HUES64 (cell line): ENCODE data around the gene AP1S1.
A peak's percentile ranks its signal among the peaks of the same experiment; 100 is the strongest.
"Not testable (repeated sequence)": the region's sequence is repeated elsewhere in the genome, so short reads cannot be mapped to it uniquely, and the experiment has no call there.

Experiments
- H3K27ac ChIP-seq: 2 replicates; pipeline ENCODE4 v1.7.0; 2013; ENCODE audit warnings: low read depth, low read length, inconsistent platforms
- H3K27me3 ChIP-seq: 2 replicates; pipeline ENCODE4 v1.6.1; 2013; ENCODE audit warnings: mild to moderate bottlenecking, low read length; ENCODE audit not compliant: insufficient read depth
- H3K36me3 ChIP-seq: 2 replicates; pipeline ENCODE4 v1.6.1; 2013; ENCODE audit warnings: mild to moderate bottlenecking, low read length; ENCODE audit not compliant: insufficient read depth
- H3K4me1 ChIP-seq: 2 replicates; pipeline ENCODE4 v1.6.1; 2013; ENCODE audit warnings: mild to moderate bottlenecking, low read length, moderate library complexity; ENCODE audit not compliant: insufficient read depth
- H3K4me3 ChIP-seq: 2 replicates; pipeline ENCODE4 v1.5.1; 2013; ENCODE audit warnings: mild to moderate bottlenecking, low read length, moderate library complexity
- H3K9ac ChIP-seq: 2 replicates; pipeline ENCODE4 v1.6.1; 2013; ENCODE audit warnings: mild to moderate bottlenecking, low read depth, low read length
- H3K9me3 ChIP-seq: 2 replicates; pipeline ENCODE4 v1.6.1; 2013; ENCODE audit warnings: low read depth, low read length; ENCODE audit not compliant: insufficient read depth
- WGBS: fragments of 150-250, 120-280 bp; methylation state at CpG from one replicate; pipeline ENCODE4 v1.1.7; 2013; ENCODE audit warnings: missing lambda C conversion rate; 5-methylcytosine and 5-hydroxymethylcytosine counted together

The AP1S1 gene

GRCh38 chr7:101186844-101187428 lies 32.7 kb downstream of the AP1S1 start:
- no peak overlapping the region for H3K9ac ChIP-seq
- 92% methylated on average over 4 of the region's 4 CpGs for WGBS
- no peak overlapping the region for H3K27ac ChIP-seq
- 0 out of 2 replicates have a peak, but pooled peaks cover 4% of the 10 kb centered on the region for H3K4me1 ChIP-seq
- H3K4me3 ChIP-seq: no peak overlapping the region
- no peaks in the 10 kb centered on the region for H3K9me3 ChIP-seq
- no peaks in the 10 kb centered on the region for H3K36me3 ChIP-seq
- H3K27me3 ChIP-seq: no peaks in the 10 kb centered on the region

DNA sequence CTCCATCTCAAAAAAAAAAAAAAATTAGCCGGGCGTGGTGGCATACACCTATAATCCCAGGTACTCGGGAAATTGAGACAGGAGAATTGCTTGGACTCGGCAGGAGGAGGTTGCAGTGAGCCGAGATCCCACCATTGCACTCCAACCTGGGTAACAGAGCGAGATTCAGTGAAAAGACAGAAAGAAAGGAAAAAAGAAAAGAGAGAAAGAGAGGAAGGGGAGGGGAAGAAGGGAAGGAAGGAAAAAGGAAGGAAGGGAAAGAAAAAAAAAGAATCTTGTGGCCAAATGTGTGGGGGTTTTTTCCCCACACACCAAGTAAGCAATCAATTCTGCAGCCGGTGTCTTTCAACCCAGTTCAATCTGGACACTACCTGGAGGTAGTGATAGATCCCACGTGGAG lies 34.8 kb downstream of the AP1S1 start:
- Histone ChIP-seq H3K27me3 (no peaks in the 10 kb centered on the region), H3K4me3 (no peak overlapping the region), H3K27ac (no peak overlapping the region), H3K36me3 (no peaks in the 10 kb centered on the region), H3K9me3 (no peaks in the 10 kb centered on the region), H3K9ac (no peak overlapping the region), H3K4me1 (no peaks in the 10 kb centered on the region)
- WGBS: 88% methylated on average over 8 of the region's 8 CpGs

- 93% methylated on average over 17 of the region's 17 CpGs for WGBS
- H3K27ac ChIP-seq: no peak overlapping the region
- H3K9ac ChIP-seq: no peak overlapping the region
- no peaks in the 10 kb centered on the region for H3K36me3 ChIP-seq
- no peak overlapping the region for H3K4me3 ChIP-seq
- no peaks in the 10 kb centered on the region; the same call in 1 of the 2 replicates for H3K27me3 ChIP-seq
- H3K4me1 ChIP-seq: peaks cover 6% of the 10 kb centered on the region
- no peaks in the 10 kb centered on the region for H3K9me3 ChIP-seq
These were observed 41.6 kb downstream of the AP1S1 start for GRCh38 chr7:101195884-101196283.

DNA sequence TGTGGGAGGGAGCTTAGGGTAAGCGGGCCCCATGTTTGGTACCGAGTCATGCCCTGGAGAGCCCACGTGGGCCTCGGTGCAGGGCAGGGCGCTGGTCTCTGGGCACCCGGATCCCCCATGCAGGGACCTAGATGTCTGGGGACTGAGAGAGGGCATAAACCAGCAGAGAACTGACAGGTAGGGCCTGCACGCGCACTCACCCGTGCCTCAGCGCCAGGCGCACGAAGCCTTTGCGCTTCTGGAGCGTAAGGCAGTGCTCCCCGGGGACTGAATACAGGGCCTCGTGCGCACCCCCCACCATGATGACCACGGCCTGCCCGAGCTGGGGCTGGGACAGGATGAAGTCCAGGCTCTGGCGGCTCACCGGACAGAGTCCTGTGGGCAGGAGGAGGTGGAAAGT lies 43.7 kb downstream of the AP1S1 start:
- Histone ChIP-seq H3K4me1 (peaks cover 10% of the 10 kb centered on the region), H3K9ac (no peak overlapping the region), H3K9me3 (no peaks in the 10 kb centered on the region), H3K27ac (no peak overlapping the region), H3K36me3 (no peaks in the 10 kb centered on the region), H3K27me3 (peaks cover 16% of the 10 kb centered on the region), H3K4me3 (no peak overlapping the region)
- WGBS: 94% methylated on average over 21 of the region's 21 CpGs

DNA sequence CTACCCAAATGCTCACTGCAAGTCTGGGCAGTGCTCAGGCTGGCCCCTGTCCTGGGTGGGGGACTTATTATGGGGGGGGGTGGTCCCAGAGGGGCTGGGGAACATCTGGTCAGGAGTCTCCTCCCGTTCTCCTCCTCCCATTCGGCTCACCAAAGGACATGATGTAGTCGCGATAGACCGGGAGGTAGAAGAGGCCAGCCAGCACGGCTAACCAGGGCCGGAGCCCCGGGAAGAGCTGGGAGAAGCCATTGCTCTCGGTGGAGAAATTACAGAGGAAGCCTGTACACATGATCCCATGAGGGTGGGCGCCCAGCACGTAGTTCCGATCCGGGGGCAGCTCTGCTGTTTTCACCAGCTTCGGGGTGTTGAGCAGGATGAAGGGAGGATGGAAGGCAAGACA lies 44.2 kb downstream of the AP1S1 start:
- no peaks in the 10 kb centered on the region for H3K9me3 ChIP-seq
- H3K4me1 ChIP-seq: peaks cover 10% of the 10 kb centered on the region
- H3K27ac ChIP-seq: no peak overlapping the region
- H3K36me3 ChIP-seq: no peaks in the 10 kb centered on the region
- no peak overlapping the region for H3K4me3 ChIP-seq
- no peak overlapping the region for H3K9ac ChIP-seq
- peaks cover 16% of the 10 kb centered on the region for H3K27me3 ChIP-seq
- 90% methylated on average over 14 of the region's 14 CpGs for WGBS

- 95% methylated on average over 10 of the region's 10 CpGs for WGBS
- not testable (repeated sequence) for H3K9me3 ChIP-seq, H3K27ac ChIP-seq, H3K4me3 ChIP-seq, H3K9ac ChIP-seq, H3K36me3 ChIP-seq
- peaks cover 16% of the 10 kb centered on the region for H3K27me3 ChIP-seq
- H3K4me1 ChIP-seq: peaks cover 10% of the 10 kb centered on the region
These were observed 45.2 kb downstream of the AP1S1 start for GRCh38 chr7:101199522-101199921.

- peaks cover 16% of the 10 kb centered on the region for H3K27me3 ChIP-seq
- no peaks in the 10 kb centered on the region for H3K9me3 ChIP-seq
- H3K4me3 ChIP-seq: no peak overlapping the region
- H3K27ac ChIP-seq: peak overlapping the region; percentile 57; the same call in 1 of the 2 replicates
- H3K4me1 ChIP-seq: peaks cover 10% of the 10 kb centered on the region
- H3K36me3 ChIP-seq: no peaks in the 10 kb centered on the region
- no peak overlapping the region for H3K9ac ChIP-seq
- 86% methylated on average over 2 of the region's 2 CpGs for WGBS
These were observed 46.2 kb downstream of the AP1S1 start for GRCh38 chr7:101200504-101200861.

DNA sequence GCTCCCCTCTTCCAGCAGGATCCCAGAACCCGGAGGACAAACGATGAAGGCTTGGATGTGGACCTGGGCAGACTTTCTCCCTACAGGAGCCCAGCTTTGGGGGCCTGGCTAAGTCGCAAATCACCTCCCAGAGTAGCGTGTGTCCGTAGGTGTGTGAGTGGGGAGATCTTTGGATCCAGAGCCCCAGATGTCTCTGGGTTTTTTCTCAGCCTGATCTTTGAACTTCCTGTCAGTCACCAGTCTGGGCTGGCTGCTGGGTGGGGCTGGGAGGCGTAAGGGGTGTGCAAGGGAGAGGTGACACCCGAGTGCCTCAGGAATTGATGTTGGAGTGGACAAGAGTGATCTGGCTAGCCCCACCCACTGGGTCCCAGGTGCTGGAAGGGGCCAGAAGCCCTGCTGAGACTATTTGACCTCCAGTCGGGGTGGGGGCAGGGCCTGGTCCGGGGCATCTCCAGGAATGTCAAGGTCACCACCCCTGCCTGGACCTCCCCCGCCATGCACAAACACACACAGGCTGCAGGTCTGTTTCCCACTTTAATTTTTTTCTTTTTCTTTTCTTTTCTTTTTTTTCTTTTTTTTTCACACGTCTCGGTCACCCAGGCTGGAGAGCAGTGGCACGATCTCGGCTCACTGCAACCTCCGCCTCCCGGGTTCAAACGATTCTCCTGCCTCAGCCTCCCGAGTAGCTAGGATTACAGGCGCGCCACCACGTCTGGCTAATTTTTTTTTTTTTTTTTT lies 46.8 kb downstream of the AP1S1 start, which contains the start of gene MOGAT3:
MOGAT3 (minus strand) TSS at position 175 of the 738 bp plus-strand sequence. CDS start 182 bp downstream, outside the sequence.
- WGBS: 58% methylated on average over 21 of the region's 21 CpGs
- Histone ChIP-seq H3K27me3 (peaks cover 16% of the 10 kb centered on the region), H3K27ac (peak within 1 kb of the TSS; percentile 57; the same call in 1 of the 2 replicates), H3K9ac (peak within 1 kb of the TSS; percentile 54), H3K4me3 (peak within 1 kb of the TSS; percentile 54), H3K4me1 (peaks cover 10% of the 10 kb centered on the region), H3K36me3 (peaks cover under 1% of the 10 kb centered on the region; the same call in 1 of the 2 replicates), H3K9me3 (no peaks in the 10 kb centered on the region)

DNA sequence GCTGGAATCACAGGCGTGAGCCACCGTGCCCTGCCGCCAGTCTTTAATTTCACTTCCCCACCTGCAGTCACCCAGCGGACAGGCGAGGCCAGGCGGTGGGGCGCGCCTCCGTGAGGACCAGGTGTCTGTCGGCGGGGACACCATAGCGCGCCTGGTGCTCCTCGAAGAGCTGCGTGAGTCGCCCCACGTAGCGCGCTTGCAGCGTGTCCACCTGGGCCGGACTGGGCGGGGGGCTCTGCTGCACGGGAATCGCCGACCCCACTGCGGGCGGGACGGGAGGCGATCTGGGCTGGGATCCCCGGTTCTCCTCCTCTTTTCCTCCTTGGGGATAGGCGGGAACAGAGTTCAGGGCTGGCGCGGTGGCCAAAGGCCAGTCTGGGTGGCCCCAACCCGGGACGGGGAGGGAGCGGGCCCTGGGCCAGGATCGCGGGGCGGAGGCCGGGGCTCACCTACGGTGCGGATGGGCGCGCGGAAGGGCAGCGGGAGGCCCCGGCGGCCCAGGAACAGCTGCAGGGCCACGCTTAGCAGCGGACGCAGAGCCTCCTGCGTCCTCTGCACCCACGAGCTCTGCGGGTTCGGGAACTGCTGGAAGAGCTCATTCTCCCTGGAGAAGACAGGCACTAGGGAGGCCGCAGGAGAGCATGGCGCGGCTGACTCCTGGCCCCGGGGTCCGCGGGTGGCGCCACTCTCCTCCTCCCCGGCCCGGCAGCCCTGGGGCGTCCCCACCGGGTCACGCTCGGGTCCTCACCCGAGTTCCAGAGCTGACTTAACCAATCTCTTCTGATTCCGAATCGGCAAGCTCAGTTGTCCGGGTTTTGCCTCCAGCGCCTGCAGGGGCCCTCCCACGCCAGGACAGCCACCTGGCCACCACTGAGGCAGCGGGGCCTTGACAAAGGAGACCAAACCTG lies 47.7 kb downstream of the AP1S1 start:
- Histone ChIP-seq H3K4me3 (peak overlapping the region; percentile 54), H3K27ac (no peak overlapping the region), H3K36me3 (peaks cover 6% of the 10 kb centered on the region; the same call in 1 of the 2 replicates), H3K27me3 (peaks cover 16% of the 10 kb centered on the region), H3K9ac (peak overlapping the region; percentile 54), H3K4me1 (peaks cover 10% of the 10 kb centered on the region), H3K9me3 (no peaks in the 10 kb centered on the region)
- WGBS: 86% methylated on average over 75 of the region's 75 CpGs

DNA sequence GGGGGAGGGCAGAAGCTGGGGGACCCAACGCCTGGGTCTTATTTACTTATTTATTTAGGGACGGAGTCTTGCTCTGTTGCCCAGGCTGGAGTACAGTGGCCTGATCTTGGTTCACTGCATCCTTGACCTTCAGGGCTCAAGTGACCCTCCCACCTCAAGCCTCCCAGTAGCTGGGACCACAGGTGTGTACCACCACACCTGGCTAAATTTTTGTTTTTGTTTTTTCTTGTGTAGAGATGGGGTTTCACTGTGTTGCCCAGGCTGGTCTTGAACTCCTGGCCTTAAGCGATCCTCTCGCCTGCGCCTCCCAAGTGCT lies 48.3 kb downstream of the AP1S1 start:
- H3K9ac ChIP-seq: no peak overlapping the region
- H3K36me3 ChIP-seq: peaks cover 6% of the 10 kb centered on the region; the same call in 1 of the 2 replicates
- H3K4me3 ChIP-seq: peak overlapping the region; percentile 54
- peaks cover 16% of the 10 kb centered on the region for H3K27me3 ChIP-seq
- H3K4me1 ChIP-seq: peaks cover 10% of the 10 kb centered on the region
- 92% methylated on average over 5 of the region's 5 CpGs for WGBS
- no peaks in the 10 kb centered on the region for H3K9me3 ChIP-seq
- no peak overlapping the region for H3K27ac ChIP-seq
